WTC11 (cell line): Measurements from ENCODE around the gene PLEKHN1.

Experiments
- CBFB ChIP-seq: sonication (generic); formaldehyde crosslinking; IDR thresholded peaks from 2 replicates; pipeline ENCODE4 v1.8.1; 2022; ENCODE audit warnings: mild to moderate bottlenecking, low read depth, missing genetic modification reagents
- CTCF ChIP-seq: fragments of 200-600 bp; IDR thresholded peaks from 2 replicates; pipeline ENCODE4 v1.8.0; 2022; ENCODE audit warnings: antibody characterized with exemption
- E2F4 ChIP-seq: sonication (generic); formaldehyde crosslinking; IDR thresholded peaks from 2 replicates; pipeline ENCODE4 v1.8.1; 2022; ENCODE audit warnings: low read depth, mild to moderate bottlenecking, moderate library complexity, missing genetic modification reagents, borderline replicate concordance
- ESRRA ChIP-seq: sonication (generic); formaldehyde crosslinking; IDR thresholded peaks from 2 replicates; pipeline ENCODE4 v1.8.1; 2022; ENCODE audit warnings: mild to moderate bottlenecking, missing genetic modification reagents, borderline replicate concordance
- HMGXB4 ChIP-seq: sonication (generic); formaldehyde crosslinking; IDR thresholded peaks from 2 replicates; pipeline ENCODE4 v1.8.1; 2023; ENCODE audit warnings: mild to moderate bottlenecking, moderate library complexity, missing genetic modification reagents
- MAX ChIP-seq: sonication (generic); formaldehyde crosslinking; IDR thresholded peaks from 2 replicates; pipeline ENCODE4 v1.8.0; 2022; ENCODE audit warnings: mild to moderate bottlenecking, missing genetic modification reagents
- ZBTB21 ChIP-seq: sonication (generic); formaldehyde crosslinking; IDR thresholded peaks from 2 replicates; pipeline ENCODE4 v1.8.1; 2023; ENCODE audit warnings: mild to moderate bottlenecking, missing genetic modification reagents, borderline replicate concordance

- TF ChIP-seq ZBTB21 (CRISPR knock-in tag) (no peak), HMGXB4 (CRISPR knock-in tag) (no peak), E2F4 (CRISPR knock-in tag) (no peak), MAX (CRISPR knock-in tag) (no peak), CTCF (no peak), ESRRA (CRISPR knock-in tag) (no peak), CBFB (CRISPR knock-in tag) (no peak)
Measured at GRCh38 chr1:1022302-1023009, 56.2 kb downstream of the PLEKHN1 start.
